ENCODE data around the gene LDB2. TPM values are rescaled to one million over a fixed set of nuclear protein-coding genes. Genes with fewer than 3 reads are reported as not detected.

LDB2 gene
- total and polyA plus RNA-seq, 2 experiments from 2014 or later = 48.6 to 80.1 TPM

DNA sequence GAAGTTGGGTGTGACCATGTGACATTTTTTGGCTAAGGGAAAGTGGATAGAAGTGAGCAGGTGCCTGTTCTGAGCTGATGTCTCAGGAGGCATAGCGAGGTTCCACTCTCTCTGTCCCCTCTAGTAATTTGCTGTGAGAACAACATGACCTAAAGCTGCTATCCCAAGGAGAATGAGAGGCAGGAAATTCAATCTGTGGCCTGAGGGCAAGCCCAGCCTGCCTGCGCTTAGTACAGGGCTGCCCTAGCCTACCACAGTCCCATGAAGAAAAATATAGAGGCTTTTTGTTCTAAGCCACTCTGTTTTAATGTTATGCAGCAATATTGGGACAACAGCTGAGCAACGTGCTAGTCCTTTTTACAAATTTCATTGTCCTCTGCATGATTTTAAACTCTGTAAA is 193.1 kb downstream of the LDB2 start (continued):
- no peak for TF ChIP-seq NANOG (IDR thresholded peaks at IDR 0.05; ENCODE audit: borderline replicate concordance)
- TF ChIP-seq POLR2AphosphoS5 (IDR thresholded peaks at IDR 0.05; ENCODE audit: low read depth) = no peak
- TF ChIP-seq EZH2phosphoT487 (IDR thresholded peaks at IDR 0.05; ENCODE audit: unreplicated experiment) = no peak

DNA sequence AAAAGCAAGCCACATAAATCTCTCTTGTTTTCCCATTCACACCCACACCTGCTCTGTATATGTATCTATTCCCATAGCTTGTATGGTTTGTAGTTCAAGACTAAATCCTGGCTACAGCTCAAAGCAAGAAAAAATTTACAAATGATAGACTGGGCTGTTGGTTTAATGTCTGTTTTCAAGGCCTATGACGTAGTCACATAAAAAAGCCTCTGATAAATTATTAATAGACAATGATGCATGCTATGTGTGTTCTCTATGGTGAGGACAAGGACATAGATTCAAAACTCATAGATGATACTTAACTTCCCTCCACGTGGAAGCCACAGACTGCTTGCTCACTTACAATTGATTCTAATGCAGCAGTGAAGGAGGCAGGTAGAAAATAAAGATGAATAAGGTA is 194.0 kb downstream of the LDB2 start:
- no peaks in the 10 kb centered on the region for H3K9me3 Mint-ChIP-seq
- Histone ChIP-seq H3K4me3 (no peak overlapping the region), H3F3A (replicated peaks; ENCODE audit: low read depth) (no peaks in the 10 kb centered on the region)

More for the DNA sequence above, 194.0 kb downstream of the LDB2 start:
- Histone ChIP-seq H3K4me1 (ENCODE audit: insufficient read depth) (0 out of 2 replicates have a peak, but pooled peaks cover 2% of the 10 kb centered on the region), H2AFZ (no peak overlapping the region), H3K27me3 (ENCODE audit: insufficient read depth) (no peaks in the 10 kb centered on the region), H3K79me2 (replicated peaks; ENCODE audit: insufficient read depth) (no peaks in the 10 kb centered on the region; the same call in 1 of the 2 replicates), H3K4me2 (no peak overlapping the region), H3K36me3 (ENCODE audit: insufficient read depth) (no peaks in the 10 kb centered on the region), H4K20me1 (replicated peaks; ENCODE audit: insufficient read depth) (no peaks in the 10 kb centered on the region), H3K9me2 (ENCODE audit: insufficient read depth) (peaks cover 10% of the 10 kb centered on the region), H3K27ac (ENCODE audit: low read depth) (no peak overlapping the region)
- ATAC-seq = no peak
- Mint-ChIP-seq H3K36me3 (ENCODE audit: low read depth) (no peaks in the 10 kb centered on the region; the same call in 2 of the 3 replicates), H3K27me3 (ENCODE audit: insufficient read depth, low read depth, poor library complexity) (no peaks in the 10 kb centered on the region), H3K27ac (no peak overlapping the region), H3K4me3 (no peak overlapping the region), H3K4me1 (peaks cover 23% of the 10 kb centered on the region)
- TF ChIP-seq, protein P1, sequence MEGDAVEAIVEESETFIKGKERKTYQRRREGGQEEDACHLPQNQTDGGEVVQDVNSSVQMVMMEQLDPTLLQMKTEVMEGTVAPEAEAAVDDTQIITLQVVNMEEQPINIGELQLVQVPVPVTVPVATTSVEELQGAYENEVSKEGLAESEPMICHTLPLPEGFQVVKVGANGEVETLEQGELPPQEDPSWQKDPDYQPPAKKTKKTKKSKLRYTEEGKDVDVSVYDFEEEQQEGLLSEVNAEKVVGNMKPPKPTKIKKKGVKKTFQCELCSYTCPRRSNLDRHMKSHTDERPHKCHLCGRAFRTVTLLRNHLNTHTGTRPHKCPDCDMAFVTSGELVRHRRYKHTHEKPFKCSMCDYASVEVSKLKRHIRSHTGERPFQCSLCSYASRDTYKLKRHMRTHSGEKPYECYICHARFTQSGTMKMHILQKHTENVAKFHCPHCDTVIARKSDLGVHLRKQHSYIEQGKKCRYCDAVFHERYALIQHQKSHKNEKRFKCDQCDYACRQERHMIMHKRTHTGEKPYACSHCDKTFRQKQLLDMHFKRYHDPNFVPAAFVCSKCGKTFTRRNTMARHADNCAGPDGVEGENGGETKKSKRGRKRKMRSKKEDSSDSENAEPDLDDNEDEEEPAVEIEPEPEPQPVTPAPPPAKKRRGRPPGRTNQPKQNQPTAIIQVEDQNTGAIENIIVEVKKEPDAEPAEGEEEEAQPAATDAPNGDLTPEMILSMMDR (conservative IDR thresholded peaks at IDR 0.05; ENCODE audit: low read depth in 2 of 2) = no peak
- TF ChIP-seq, protein P2, sequence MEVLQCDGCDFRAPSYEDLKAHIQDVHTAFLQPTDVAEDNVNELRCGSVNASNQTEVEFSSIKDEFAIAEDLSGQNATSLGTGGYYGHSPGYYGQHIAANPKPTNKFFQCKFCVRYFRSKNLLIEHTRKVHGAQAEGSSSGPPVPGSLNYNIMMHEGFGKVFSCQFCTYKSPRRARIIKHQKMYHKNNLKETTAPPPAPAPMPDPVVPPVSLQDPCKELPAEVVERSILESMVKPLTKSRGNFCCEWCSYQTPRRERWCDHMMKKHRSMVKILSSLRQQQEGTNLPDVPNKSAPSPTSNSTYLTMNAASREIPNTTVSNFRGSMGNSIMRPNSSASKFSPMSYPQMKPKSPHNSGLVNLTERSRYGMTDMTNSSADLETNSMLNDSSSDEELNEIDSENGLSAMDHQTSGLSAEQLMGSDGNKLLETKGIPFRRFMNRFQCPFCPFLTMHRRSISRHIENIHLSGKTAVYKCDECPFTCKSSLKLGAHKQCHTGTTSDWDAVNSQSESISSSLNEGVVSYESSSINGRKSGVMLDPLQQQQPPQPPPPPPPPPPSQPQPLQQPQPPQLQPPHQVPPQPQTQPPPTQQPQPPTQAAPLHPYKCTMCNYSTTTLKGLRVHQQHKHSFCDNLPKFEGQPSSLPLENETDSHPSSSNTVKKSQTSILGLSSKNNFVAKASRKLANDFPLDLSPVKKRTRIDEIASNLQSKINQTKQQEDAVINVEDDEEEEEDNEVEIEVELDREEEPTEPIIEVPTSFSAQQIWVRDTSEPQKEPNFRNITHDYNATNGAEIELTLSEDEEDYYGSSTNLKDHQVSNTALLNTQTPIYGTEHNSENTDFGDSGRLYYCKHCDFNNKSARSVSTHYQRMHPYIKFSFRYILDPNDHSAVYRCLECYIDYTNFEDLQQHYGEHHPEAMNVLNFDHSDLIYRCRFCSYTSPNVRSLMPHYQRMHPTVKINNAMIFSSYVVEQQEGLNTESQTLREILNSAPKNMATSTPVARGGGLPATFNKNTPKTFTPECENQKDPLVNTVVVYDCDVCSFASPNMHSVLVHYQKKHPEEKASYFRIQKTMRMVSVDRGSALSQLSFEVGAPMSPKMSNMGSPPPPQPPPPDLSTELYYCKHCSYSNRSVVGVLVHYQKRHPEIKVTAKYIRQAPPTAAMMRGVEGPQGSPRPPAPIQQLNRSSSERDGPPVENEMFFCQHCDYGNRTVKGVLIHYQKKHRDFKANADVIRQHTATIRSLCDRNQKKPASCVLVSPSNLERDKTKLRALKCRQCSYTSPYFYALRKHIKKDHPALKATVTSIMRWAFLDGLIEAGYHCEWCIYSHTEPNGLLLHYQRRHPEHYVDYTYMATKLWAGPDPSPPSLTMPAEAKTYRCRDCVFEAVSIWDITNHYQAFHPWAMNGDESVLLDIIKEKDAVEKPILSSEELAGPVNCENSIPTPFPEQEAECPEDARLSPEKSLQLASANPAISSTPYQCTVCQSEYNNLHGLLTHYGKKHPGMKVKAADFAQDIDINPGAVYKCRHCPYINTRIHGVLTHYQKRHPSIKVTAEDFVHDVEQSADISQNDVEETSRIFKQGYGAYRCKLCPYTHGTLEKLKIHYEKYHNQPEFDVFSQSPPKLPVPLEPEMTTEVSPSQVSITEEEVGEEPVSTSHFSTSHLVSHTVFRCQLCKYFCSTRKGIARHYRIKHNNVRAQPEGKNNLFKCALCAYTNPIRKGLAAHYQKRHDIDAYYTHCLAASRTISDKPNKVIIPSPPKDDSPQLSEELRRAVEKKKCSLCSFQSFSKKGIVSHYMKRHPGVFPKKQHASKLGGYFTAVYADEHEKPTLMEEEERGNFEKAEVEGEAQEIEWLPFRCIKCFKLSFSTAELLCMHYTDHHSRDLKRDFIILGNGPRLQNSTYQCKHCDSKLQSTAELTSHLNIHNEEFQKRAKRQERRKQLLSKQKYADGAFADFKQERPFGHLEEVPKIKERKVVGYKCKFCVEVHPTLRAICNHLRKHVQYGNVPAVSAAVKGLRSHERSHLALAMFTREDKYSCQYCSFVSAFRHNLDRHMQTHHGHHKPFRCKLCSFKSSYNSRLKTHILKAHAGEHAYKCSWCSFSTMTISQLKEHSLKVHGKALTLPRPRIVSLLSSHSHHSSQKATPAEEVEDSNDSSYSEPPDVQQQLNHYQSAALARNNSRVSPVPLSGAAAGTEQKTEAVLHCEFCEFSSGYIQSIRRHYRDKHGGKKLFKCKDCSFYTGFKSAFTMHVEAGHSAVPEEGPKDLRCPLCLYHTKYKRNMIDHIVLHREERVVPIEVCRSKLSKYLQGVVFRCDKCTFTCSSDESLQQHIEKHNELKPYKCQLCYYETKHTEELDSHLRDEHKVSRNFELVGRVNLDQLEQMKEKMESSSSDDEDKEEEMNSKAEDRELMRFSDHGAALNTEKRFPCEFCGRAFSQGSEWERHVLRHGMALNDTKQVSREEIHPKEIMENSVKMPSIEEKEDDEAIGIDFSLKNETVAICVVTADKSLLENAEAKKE (CRISPR knock-in tag; IDR thresholded peaks at IDR 0.05) = no peak
- TF ChIP-seq EZH2phosphoT487 (IDR thresholded peaks at IDR 0.05; ENCODE audit: unreplicated experiment) (no peak), ZNF331 (CRISPR knock-in tag; IDR thresholded peaks at IDR 0.05; ENCODE audit: low read depth) (no peak), JUNB (IDR thresholded peaks at IDR 0.05; ENCODE audit: unreplicated experiment) (no peak), CREB1 (CRISPR knock-in tag; IDR thresholded peaks at IDR 0.05; ENCODE audit: low read depth) (no peak), EZH2 (IDR thresholded peaks at IDR 0.05; ENCODE audit: low read depth, unreplicated experiment) (no peak), ZNF114 (CRISPR knock-in tag; IDR thresholded peaks at IDR 0.05) (no peak), NANOG (IDR thresholded peaks at IDR 0.05; ENCODE audit: borderline replicate concordance) (no peak)
- TF ChIP-seq, protein P3, sequence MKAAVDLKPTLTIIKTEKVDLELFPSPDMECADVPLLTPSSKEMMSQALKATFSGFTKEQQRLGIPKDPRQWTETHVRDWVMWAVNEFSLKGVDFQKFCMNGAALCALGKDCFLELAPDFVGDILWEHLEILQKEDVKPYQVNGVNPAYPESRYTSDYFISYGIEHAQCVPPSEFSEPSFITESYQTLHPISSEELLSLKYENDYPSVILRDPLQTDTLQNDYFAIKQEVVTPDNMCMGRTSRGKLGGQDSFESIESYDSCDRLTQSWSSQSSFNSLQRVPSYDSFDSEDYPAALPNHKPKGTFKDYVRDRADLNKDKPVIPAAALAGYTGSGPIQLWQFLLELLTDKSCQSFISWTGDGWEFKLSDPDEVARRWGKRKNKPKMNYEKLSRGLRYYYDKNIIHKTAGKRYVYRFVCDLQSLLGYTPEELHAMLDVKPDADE (IDR thresholded peaks at IDR 0.05) = no peak
- DNase-seq (ENCODE audit: low spot score) = no peak
